Measurements from ENCODE around the gene PSMD4.
A peak's percentile ranks its signal among the peaks of the same experiment; 100 is the strongest.

Gene PSMD4

DNA sequence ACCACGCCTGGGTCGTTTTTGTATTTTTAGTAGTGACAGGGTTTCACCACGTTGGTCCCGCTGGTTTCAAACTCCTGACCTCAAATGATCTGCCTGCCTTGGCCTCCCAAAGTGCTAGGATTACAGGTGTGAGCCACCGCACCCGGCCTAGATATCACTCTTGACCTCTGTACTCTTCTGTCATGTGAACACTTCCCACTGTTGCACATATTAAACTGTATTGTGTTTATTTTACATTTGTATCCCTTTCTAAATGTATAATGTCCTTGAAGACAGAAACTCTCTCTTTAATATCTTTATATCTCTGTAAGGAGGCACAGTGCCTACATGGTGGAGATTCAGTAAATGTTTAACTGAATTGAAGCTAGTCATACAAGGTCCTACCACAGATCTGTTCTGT lies 19.3 kb upstream of the PSMD4 start:
- no peak overlapping the region for H3K4me3 ChIP-seq (ENCODE audit: low read depth, low read length)
- TF ChIP-seq, protein P1, sequence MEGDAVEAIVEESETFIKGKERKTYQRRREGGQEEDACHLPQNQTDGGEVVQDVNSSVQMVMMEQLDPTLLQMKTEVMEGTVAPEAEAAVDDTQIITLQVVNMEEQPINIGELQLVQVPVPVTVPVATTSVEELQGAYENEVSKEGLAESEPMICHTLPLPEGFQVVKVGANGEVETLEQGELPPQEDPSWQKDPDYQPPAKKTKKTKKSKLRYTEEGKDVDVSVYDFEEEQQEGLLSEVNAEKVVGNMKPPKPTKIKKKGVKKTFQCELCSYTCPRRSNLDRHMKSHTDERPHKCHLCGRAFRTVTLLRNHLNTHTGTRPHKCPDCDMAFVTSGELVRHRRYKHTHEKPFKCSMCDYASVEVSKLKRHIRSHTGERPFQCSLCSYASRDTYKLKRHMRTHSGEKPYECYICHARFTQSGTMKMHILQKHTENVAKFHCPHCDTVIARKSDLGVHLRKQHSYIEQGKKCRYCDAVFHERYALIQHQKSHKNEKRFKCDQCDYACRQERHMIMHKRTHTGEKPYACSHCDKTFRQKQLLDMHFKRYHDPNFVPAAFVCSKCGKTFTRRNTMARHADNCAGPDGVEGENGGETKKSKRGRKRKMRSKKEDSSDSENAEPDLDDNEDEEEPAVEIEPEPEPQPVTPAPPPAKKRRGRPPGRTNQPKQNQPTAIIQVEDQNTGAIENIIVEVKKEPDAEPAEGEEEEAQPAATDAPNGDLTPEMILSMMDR (IDR thresholded peaks at IDR 0.05; ENCODE audit: low read depth, low read length), result no peak

DNA sequence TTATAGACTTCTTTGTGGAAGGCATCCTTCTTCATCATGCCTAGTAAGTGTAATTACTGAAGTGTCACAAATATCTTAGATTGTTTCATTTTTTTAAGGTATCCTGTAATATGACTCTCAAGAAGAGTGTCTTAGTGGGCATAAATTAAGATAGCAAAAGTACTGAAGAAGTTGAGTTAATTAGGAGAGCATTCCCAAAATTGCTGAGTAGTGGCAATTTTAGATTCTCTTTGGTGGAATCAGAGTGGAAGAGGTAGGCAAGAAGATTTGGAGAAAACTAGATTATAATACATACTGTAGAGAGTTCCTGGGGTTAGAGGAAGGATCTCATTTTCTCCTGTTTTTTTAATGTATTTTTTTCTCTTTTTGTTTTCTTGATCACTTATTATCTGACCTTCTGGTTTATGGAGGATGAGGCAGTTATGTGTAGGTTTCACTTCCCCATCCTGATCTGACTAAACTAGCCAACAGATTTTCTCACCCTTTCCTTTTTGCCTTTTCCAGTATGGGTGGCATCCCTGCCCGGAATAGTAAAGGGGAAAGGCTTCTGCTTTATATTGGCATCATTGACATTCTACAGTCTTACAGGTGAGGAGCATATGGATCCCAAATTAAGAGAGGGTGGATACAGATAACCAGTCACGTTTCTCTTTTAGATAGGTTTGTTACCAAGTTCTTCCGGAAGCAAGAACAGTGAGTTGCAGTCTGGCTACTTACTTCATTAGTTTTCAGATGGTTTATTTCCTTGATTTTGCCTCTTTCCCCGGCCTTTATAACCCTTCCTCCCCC lies 16.7 kb upstream of the PSMD4 start:
- H3K4me3 ChIP-seq (ENCODE audit: low read depth, low read length), result no peak overlapping the region
- TF ChIP-seq, protein P1 (IDR thresholded peaks at IDR 0.05; ENCODE audit: low read depth, low read length), result no peak

DNA sequence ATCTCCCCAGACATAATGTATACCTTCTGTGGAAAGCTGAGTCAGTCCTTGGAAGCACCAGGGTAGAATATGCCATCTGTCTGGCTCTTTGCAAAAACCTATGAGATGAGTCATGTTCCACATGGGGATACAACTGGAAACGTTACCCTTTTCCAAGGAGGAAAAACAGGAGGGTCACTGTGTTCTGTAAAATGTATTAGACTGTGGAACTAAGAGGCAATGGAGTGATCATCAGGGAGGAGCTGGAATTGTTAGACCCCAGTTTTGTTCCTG lies 16.1 kb upstream of the PSMD4 start:
- TF ChIP-seq, protein P1 (IDR thresholded peaks at IDR 0.05; ENCODE audit: low read depth, low read length), result no peak
- no peak overlapping the region for H3K4me3 ChIP-seq (ENCODE audit: low read depth, low read length)

- TF ChIP-seq, protein P1 (IDR thresholded peaks at IDR 0.05; ENCODE audit: low read depth, low read length), result no peak
Observed at GRCh38 chr1:151242442-151242841, 12.1 kb upstream of the PSMD4 start.

DNA sequence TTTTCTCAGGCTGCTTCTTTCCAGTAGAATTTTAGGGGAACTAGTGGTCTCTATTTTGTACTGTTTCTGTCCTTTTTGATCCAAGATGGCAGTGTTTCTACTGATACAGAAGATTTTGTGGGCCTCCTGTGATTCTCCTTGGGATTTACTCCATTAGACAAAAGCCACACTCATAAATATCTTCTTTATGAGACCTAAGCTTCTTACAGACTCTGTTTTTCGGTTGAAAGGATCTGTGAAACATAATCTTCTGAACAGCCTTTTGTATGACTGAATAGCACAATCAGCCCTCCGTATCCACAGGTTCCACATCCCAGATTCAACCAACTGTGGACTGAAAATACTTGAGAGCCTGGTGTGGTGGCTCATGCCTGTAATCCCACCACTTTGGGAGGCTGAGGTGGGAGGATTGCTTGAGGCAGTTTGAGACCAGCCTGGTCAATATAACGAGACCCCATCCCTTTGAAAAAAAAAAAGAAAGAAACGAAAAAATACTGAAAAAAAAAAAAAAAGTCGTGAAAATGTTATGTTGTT lies 10.8 kb upstream of the PSMD4 start:
- TF ChIP-seq, protein P1 (IDR thresholded peaks at IDR 0.05; ENCODE audit: low read depth, low read length), result no peak
- H3K4me3 ChIP-seq (ENCODE audit: low read depth, low read length), result no peak overlapping the region

More at GRCh38 chr1:151242442-151242841, 12.1 kb upstream of the PSMD4 start:
- H3K4me3 ChIP-seq (ENCODE audit: low read depth, low read length), result no peak overlapping the region

GRCh38 chr1:151246786-151247185 lies 7.7 kb upstream of the PSMD4 start:
- no peak overlapping the region for H3K4me3 ChIP-seq (ENCODE audit: low read depth, low read length)
- TF ChIP-seq, protein P1 (IDR thresholded peaks at IDR 0.05; ENCODE audit: low read depth, low read length), result no peak

- TF ChIP-seq, protein P1 (IDR thresholded peaks at IDR 0.05; ENCODE audit: low read depth, low read length), result peak; percentile 79
- H3K4me3 ChIP-seq (ENCODE audit: low read depth, low read length), result no peak overlapping the region
Observed at GRCh38 chr1:151251656-151252470, 2.7 kb upstream of the PSMD4 start.

Measured in WI38 (cell line).